Measurements from ENCODE around the gene B3GAT1.

B3GAT1 gene

DNA sequence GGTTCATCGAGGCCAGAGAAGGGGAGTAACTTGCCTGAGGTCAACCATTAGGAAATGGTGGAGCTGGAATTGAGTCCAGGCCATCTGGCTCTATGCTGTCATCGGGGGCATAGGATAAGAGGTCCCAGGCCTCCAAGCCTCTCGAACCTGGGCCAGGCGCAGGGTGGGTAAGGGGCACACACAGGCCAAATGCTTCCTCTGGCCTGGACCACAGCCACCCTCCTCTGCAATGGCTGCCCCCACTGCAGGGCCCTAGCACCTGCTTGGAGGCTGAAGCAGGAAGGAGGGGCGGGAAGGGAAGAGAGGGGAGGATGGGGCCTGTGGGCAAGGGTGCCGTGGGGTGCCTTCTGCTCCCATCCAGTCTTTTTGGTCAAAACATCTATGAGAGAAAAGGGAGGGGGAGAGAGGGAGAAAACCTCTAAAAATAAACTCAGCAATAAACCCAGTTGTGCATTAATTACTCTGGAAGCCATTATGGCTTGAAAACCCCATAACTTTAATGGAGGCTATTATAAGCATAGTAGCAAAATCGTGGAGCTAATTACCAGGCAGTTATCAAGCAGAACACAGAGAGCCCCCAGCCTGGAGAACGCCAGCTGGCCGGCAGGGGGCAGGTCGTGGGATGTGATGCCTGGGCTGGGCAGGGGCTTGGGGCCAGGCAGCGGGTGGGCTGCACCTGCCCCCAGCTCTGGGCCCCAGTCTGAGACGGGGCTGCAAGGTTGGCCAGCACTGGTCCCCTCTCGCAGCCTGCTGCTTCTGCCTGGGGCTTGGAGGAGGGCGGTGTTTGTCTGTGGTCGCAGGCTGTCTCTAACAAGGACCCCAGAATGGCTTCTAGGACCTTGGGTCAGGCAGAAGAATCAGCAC lies 21.1 kb downstream of the B3GAT1 start:
- DNase-seq, result no peak

DNA sequence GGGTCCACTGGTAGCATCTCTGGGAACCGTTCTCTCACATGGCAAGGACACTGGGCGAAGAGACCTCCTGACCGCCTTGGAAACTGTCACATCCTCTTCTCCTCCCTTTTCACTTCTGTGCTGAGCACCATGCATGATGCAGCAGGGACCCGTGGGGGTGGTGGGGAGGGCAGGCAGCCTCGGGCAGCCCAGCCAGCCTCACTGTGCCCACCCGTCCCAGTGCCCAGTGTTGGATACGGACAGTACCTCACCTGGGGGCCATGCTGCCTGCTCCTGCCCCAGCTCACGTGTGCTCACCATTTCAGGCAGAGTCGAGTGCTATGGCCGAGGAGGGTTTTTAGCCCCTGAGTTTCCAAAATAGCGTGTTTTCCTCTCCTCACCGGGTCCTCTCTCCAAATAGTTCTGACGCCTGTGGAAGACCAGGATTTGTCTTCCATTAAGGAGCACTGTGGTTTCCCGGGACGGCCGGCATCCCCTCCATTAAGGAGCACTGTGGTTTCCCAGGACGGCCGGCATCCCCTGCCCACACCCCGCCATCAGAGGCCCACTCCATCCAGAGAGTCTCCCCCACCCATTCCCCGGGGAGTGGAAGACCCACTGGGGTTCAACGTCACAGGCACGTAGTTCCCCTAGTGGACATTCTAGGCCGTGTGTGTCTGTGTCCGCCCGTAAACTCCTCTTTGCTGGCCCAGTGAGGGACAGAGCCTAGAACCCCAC lies 22.4 kb downstream of the B3GAT1 start:
- DNase-seq, result no peak

DNA sequence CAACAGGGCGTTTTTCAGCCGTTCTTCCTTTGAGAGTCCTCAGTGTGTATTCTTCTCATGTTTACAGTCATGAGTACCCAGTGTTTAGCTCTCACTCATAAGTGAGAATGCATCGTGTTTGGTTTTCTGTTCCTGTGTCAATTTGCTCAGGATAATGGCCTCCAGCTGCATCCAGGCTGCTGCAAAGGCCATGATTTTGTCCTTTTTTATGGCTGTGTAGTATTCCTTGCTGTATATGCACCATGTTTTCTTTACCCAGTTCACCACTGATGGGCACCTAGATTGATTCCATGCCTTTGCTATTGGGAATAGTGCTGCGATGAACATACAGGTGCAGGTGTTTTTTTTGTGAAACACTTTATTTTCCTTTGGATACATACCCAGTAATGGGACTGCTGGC lies 23.5 kb downstream of the B3GAT1 start:
- DNase-seq, result no peak

DNA sequence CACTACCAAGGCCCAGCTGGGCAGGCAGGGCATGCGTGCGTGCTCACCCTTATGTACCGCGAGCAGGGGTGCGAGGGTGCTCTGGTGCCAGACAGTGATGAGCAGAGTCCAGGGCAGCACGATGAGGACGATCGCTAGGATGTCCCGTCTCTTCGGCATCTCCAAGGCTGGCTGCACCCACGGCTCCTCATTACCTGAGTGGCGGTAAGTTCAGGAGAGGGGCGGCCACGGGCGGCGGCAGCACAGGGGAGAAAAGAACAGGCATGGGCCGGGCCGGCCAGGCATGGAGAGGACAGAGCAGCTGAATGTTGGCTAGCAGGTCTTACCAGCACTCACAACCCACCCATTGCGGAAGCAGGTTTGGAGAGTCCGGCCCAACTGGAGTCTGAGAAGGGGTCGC lies 24.5 kb downstream of the B3GAT1 start:
- DNase-seq, result no peak

DNA sequence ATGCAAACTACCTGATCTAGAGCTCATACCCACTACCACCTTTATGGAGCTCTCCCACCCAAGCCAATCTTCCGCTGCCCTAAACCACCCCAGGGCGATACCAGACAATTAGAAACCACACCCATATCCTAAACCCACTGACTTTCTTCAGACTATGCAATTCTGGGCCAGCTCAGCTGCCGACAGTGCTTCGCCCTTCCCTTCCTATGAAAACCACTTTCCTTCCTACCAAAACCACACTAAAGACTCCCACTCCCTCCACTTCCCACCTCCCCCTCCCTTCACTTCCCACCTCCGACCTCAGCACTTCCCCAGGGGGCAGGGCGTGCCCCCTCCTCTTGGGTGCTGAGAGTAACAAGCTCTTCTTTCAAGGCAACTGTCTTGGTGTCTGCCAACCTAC lies 25.1 kb downstream of the B3GAT1 start:
- DNase-seq, result no peak

DNA sequence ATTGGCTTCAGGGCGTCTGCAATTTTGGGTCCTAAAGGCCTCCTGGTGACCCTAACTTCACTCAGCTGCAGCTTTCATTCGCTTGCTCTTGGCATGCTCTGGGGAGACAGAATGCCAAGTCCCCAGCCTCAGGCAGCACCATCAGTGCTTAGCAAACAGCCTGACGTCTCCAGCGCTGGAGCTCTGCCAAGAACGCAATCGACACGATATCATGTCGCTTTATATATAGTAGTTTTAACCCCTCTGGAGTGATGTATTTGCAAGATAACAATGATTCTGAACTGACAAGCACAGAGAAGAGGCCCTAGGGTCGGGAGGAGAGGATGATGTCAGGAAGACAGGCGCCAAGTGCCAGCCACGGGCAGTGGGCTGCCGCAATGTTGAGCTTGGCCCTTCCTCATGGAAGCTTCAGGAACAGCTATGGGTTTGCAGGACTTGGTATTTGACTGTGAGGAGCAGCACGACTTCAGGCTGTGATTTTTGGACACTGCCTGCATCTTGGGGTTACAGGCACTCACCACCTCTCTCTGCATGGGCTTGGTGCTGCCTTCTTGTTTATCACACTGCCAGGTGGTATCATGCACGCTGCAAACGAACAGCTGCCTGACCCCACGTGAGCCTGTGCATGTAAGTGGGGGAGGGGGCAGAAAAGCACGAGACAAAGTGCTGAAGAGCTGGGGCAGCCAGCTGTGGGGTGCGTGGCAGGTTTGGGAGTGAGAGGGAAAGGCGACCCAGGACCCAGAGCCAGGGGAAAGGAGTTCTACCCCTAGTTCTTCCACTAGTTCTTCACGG lies 26.1 kb downstream of the B3GAT1 start:
- DNase-seq, result no peak

DNA sequence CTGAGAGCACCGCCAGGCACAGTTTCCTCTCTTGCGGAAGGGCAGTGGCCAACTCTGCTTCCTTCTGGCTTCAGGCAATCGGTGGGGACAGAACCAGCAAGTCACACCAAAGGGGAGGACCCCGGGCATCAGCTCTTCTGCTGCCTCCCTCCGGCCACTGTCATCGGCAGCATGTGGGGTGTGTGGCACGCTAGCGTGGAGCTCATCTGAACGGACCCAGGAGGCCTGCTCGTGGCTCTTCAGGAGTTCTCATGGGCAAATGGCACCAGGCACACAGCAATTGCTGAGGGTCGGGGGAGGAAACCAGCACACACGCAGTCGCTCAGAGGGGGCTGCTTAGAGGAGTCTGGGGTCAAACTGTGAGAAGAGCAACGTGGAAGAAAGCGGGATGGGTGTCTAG lies 26.9 kb downstream of the B3GAT1 start:
- DNase-seq, result no peak

DNA sequence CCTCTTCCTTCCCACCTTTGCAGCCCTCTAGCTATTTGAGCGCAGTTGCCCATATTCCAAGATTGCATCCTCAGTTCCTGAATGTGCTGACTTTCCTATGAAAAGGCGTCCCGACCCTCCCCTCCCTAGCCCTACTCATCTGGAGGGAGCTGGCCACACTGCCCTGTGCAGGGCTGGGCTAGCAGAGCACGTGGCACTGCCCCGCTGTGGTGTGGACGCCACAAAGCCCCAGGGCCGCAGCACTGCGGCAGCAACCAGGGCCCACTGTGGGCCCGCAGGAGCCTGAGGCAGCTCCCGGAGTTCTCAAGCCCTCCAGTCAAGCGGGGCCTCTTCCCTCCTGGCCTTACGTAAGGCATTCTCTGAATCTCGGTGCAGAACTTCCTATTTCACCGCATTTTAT lies 27.6 kb downstream of the B3GAT1 start:
- no peak for DNase-seq

DNA sequence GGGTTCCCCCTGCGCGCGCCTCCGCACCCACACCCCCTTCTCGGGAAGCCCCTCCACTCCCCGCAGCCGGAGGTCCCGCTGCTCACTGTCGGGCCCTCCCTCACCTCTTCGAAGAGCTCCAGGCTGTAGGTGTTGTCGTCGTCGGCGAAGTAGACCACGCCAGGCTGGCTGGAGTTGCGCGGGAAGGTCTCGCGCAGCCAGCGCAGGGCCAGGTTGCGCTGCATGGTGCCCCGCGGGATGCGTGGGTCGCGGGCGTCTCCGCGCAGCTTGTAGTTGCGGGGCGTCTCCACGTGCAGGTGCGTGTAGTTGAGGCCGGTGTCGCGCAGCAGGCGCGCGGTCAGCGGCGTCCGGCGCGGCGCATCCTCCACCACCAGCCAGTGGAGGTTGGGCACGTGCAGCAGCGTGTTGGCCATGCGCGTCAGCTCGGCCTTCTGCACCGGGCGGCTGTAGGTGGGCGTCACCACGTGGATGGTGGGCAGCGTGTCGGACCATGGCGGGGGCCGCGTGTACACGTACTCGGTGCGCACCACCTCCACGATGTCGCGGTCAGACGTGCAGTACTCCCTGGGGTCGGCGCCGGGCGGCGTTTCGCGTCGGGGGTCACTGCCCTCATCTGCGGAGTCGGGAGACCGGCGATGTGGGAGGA lies 28.3 kb downstream of the B3GAT1 start:
- DNase-seq, result no peak

DNA sequence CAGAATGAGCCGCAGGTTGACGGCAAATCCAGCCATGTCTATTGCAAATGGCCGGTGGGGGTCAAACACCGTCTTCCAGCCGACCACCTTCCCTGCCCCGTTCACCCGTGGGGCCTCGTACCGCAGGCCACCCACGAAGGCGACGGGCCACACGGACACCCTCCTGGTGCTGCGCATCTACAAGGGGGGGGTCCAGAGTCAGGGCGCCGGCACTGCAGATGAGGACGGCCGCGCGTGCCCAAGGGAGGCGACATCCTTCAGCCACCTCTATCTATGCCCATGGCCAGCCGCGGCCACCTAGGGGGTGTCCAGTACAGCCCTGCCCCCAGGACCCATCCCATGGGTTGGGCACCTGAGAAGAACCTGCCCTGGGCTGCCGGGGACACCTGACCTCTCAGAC lies 29.2 kb downstream of the B3GAT1 start:
- DNase-seq, result no peak

DNA sequence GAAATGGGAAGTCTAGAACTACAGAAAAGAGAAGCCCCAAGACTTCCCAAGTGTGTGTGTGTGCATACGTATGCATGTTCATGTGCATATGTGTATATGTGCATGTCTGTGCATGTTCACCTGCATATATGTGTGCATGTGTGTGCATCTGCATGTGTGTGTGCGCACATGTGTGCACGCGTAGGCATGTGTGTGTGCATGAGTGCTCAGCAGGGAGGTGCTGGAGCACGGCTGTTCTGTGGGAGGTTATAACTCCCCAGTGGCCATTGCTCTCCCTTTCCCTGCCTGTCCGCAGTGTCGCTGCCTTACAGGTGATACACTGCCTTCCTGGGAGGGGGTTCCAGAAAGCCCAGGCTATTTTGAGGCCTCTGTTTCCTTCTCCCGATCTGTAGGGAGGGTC lies 29.8 kb downstream of the B3GAT1 start:
- DNase-seq, result no peak

DNA sequence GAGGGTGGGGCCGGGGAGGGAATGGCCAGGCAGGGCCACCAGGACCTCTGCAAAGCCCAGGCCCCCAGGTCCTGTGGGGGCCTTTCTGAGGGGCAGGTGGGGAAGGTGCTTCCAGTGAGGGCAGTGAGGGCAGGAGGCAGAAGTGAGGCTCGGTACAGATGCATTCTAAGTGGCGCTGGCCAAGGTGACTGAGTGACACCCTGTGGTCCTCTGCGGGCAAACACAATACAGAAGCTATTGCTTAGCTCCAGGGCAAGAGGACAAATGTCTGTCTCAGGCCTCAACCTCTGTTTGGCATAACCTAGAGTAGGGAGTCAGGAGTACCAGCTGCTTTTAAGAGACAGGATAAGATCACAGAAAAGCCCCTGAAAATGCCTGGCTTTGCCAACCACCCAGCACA lies 31.3 kb downstream of the B3GAT1 start:
- no peak for DNase-seq

DNA sequence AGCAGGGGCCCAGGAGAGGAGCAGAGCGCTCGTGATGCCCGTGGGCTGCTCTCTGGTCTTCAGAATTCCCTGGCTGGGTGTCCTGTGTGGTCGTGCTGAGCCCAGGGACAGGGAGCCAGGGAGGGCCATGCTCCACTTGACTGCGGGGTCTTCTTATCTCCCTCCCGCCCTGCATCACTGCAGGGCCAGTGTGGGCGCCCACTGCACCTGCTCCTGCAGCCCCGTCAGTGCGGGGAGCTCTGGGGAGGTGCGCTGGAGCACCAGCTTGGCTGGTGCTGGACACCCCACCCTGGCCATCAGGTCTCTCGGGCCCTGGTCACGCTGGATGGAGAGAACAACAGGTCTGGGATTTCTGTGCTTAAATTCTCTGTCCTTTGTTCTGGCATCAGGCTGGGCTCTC lies 31.8 kb downstream of the B3GAT1 start:
- no peak for DNase-seq

DNA sequence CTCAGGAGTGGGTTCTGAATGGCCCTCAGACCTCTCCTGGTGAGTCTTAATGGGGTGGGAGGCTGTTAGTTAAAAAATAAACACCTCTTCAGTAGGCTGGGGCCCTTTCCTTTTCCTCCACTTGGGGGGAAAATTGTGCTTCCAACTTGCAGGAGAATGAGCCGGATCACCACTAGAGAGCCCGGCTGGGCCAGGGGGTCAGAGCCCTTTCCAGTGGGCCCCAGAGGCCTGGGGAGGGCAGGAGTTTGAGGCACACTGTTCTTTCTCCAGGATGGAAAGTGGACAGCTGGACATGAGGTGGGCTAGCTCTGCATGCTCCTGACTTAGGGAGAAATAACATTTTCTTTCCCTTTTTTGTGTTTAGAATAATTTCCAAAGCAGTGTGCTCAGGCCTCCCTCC lies 32.8 kb downstream of the B3GAT1 start:
- DNase-seq, result no peak

DNA sequence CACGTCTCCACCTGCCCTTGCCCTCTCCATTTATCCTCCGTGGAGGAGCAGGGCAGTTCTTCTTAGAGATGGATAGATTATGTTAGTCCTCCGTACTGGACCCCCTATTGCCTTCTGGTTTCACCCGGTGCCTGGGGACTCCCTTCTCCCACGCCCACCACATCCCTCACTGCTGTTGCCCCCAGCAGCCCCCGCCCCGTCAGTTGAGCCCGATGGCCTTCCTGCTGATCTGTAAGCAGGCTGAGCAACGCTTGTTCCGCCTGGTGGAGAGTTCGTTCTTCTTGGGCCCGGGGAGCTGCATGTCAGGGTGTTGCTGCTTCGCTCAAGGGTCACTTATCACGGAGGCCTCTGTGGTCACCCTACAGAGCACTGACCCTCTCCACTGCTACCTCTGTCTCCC lies 34.2 kb downstream of the B3GAT1 start:
- DNase-seq, result no peak

DNA sequence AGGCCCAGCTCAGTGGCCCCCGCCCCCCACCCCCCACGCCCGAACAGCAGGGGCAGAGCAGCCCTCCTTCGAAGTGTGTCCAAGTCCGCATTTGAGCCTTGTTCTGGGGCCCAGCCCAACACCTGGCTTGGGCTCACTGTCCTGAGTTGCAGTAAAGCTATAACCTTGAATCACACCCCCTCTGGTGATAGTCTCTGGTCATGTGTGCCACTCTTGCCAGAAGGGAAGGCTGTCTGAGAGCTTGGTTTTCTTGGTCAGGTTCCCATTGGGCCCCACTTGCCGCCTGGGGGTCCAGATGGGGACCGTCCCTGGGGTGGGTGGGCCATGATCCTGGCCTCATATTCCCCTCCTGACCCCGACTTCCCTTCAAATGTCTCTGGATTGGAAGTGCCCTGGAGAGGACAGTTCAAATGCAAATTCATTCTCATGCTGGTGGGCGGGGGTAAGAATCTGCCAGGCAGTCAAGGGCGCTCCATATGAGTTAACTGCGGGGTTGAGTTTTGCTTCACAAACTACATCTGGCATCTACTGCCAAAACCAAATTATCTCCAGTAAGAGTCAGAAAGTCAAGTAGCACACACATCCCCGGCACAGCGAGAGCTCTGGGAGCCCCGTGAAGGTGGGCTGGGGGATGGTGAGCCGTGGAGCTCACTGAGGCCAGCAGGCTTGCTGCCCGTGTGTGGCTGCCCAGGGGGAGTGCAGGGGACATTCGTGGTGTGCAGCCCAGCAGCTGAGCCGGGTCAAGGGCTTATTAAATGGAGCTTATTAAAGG lies 35.7 kb downstream of the B3GAT1 start:
- no peak for DNase-seq

DNA sequence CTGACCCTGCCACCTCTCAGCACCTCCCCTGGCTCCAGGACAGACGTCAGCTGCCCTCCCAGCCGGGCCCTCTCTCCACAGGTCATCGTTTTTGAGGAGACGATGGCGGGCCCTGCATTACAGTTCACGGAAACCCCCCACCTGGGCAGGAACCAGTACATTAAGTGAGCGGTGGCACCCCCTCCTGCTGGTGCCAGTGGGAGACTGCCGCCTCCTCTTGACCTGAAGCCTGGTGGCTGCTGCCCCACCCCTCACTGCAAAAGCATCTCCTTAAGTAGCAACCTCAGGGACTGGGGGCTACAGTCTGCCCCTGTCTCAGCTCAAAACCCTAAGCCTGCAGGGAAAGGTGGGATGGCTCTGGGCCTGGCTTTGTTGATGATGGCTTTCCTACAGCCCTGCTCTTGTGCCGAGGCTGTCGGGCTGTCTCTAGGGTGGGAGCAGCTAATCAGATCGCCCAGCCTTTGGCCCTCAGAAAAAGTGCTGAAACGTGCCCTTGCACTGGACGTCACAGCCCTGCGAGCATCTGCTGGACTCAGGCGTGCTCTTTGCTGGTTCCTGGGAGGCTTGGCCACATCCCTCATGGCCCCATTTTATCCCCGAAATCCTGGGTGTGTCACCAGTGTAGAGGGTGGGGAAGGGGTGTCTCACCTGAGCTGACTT lies 37.0 kb downstream of the B3GAT1 start:
- DNase-seq, result no peak

DNA sequence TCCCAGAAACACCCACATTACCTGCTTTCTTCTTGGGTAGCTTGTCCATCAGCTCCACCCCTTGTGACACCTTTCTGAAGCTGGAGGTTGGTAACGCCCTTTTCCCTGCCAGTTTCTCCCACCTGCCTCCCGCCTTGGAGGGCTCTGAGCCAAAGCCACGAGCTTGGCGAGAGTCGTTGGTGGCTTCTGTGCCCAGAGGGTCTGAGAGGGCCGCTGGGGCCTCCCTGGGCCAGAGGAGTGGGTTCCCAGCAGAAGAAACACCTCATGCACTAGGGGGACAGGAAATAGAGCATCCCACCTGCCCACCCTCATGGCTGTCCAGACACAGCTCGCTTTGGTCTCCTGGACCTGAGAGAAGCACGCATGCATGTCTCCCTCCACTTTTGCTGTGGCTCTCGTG lies 37.9 kb downstream of the B3GAT1 start:
- no peak for DNase-seq

DNA sequence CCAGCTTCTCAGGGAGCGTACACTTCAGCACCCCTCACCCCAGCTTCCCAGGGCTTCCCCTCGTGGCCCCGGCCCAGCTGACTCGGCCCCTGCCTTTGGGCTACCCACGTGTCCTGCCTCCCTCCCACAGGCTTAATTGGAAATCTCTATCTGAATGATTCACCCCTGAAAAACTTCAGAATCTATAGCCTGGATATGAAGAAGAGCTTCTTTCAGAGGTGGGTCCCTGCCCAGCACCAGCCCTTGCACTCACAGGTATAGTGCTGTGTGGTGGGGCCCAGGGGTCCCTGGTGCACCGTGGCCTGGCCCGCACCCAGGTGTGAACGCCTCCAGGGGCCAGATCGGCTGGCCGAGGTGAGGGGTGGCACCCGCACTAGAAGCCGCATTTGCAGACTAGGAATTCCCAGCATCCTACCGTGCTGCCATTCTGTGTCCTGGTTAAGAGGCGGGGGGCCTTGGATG lies 38.4 kb downstream of the B3GAT1 start:
- no peak for DNase-seq

DNA sequence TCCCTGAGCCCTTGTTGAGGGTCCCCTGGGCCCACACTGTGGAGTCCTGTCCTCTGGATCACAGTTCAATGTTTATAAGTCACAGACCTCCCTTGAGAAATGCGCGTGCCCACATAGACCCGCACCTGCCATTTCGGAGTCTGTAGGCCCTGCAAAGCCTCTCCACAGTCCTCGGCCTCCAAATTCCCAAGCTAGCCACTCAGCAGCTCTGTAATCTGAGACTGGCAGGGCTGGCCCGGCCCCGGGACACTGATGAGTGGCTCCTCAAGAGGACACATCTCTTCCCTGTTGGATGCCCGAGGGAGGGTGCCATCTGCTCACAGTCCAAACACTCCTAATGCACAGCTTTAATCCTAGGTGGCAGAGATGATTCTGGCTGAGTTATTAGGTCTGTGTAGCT lies 39.1 kb downstream of the B3GAT1 start:
- DNase-seq, result no peak

DNA sequence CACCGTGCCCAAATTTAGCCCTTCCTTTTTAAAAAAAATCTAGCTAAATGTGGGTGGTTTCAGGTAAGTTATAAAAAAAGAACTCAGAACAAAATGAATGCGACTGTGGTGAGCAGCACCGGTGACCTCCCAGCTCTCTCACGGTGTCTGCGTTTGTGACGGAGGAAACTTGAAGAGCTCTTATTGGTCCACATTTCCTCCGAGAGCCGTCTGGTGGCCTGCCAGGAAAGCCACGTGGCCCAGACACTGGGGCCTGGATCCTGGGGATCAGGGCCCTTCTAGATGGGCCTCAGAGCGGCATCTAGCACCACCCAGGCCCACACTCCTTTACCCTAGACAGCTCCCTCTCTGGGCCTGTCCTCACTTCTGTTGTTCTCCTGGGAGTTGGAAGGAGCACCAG lies 39.5 kb downstream of the B3GAT1 start:
- no peak for DNase-seq

Data from inflammatory macrophage (primary cell).